Islet precursor cell (in vitro differentiated cells): ENCODE results near the gene C18orf32.
"Not testable (repeated sequence)": the region's sequence is repeated elsewhere in the genome, so short reads cannot be mapped to it uniquely, and the experiment has no call there.

ENCODE experiments used
- DNase-seq: peaks from one replicate; pipeline ENCODE4 v3.0.0-alpha.2; 2018

Gene C18orf32

GRCh38 chr18:49486953-49487710, at the start of gene C18orf32:
TSS of gene C18orf32 (minus strand) at chr18:49487234. CDS start at chr18:49483748, 3,486 bp downstream.
- DNase-seq: peak; percentile 98

DNA sequence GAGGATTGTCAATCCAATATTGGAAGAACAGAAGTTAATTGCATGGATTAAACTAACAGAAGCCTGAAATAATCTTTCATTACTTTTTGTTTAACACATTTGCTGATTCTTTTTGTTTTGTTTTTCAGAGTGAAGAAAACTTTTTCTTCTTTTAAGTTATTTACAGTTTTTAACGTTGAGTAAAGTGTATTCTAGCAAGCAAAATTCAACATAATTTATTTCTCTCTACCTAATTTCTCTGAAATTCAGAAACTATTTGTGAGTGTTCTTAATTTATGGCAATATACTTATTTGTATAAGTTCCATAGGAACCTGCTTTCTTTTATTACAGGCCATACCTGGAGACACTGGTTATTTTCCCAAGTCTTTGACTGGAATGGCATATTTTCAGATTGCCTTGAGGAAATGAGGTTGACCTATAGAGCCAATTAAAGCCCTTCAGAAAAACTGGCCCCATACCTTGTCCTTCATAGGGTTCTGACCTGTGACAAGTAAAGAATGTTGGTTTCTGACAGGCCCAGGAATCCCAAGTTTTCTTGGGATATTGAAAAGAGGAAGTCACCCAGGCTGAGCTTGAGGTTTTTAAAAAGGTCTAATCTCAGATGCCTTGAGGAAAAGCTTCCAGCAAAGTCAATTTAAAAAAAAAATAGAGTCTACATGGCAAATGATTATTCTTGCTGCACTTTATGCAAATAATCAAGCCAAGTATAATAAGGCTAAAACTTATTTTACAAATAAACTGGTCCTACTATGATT, 48.0 kb upstream of the C18orf32 start:
- no peak for DNase-seq

- DNase-seq: no peak
Measured at GRCh38 chr18:49531678-49532153, 44.7 kb upstream of the C18orf32 start.

- DNase-seq: no peak
Measured at GRCh38 chr18:49529596-49529995, 42.6 kb upstream of the C18orf32 start.

GRCh38 chr18:49527631-49528327, 40.7 kb upstream of the C18orf32 start:
- DNase-seq: no peak

GRCh38 chr18:49525981-49526380, 38.9 kb upstream of the C18orf32 start:
- no peak for DNase-seq

GRCh38 chr18:49524951-49525350, 37.9 kb upstream of the C18orf32 start:
- no peak for DNase-seq

- no peak for DNase-seq
Measured at GRCh38 chr18:49524349-49524748, 37.3 kb upstream of the C18orf32 start.

GRCh38 chr18:49523580-49524093, 36.6 kb upstream of the C18orf32 start:
- not testable (repeated sequence) for DNase-seq

- no peak for DNase-seq
Measured at GRCh38 chr18:49521216-49521835, 34.3 kb upstream of the C18orf32 start.

GRCh38 chr18:49520661-49521145, 33.7 kb upstream of the C18orf32 start:
- DNase-seq: no peak

GRCh38 chr18:49519101-49519971, 32.3 kb upstream of the C18orf32 start:
- peak; percentile 64 for DNase-seq

DNA sequence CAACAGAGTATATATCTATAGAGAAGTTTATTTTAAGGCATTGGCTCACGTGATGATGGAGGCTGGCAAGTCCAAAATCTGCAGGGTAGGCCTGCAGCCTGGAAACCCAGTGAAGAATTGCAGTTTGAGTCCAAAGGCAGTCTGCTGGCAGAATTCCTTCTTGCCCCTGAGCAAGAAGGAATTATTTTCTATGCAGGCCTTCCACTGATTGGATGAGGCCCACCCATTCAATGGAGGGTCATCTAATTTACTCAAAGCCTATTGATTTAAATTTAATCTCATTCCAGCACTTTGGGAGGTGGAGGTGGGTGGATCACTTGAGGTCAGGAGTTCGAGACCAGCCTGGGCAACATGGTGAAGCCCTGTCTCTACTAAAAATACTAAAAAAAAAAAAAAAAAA, 30.4 kb upstream of the C18orf32 start:
- no peak for DNase-seq

DNA sequence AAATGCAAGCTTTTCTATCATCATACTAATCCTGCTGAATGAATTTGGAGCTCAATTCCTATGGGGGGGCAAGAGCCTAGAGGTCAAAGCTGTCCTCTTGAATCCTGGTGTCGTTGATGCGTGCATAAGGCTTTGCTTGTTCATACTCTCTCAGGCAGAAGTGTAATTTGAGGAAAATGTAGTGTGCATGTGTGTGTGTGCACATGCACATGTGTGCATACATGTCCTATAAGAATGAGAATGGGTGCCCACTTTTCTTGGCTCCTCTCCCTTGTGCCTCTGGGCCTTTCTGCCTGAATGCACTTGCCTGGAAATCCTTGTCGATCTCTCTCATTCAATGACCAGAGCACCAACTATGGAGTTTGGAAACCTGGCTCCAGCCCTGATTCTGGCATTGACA, 28.5 kb upstream of the C18orf32 start:
- DNase-seq: no peak

GRCh38 chr18:49515003-49515402, 28.0 kb upstream of the C18orf32 start:
- not testable (repeated sequence) for DNase-seq

DNA sequence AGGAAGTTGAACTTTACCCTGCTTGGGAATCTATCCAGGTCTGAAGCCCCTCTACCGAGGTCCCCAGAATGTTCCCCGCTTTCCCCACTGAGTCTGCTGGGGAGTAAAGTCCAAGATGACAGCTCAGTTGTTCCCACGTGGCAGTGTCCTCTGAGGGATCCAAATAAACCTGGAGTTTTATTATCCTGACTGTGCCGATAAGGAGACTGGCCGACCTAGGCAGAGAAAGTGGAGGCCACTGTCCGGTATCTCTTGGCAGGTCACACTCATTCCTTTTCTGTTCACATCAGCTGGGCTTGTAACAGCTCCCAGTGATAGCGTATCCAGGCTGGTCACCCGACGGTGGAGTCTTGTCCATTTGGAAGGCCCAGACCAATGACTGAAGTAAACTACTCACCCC, 27.5 kb upstream of the C18orf32 start:
- no peak for DNase-seq

DNA sequence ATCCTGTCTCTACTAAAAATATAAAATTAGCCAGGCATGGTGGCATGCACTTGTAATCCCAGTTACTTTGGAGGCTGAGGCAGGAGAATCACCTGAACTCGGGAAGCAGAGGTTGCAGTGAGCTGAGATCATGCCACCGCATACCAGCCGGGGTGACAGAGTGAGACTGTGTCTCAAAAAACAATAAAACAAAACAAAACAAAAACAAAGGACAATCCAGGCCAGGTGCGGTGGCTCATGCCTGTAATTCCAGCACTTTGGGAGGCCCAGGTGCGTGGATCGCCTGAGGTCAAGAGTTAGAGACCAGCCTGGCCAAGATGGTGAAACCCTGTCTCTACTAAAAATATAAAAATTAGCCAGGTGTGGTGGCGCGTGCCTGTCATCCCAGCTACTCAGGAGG, 25.8 kb upstream of the C18orf32 start:
- not testable (repeated sequence) for DNase-seq

- peak; percentile 63 for DNase-seq
Measured at GRCh38 chr18:49510393-49511115, 23.5 kb upstream of the C18orf32 start.

DNA sequence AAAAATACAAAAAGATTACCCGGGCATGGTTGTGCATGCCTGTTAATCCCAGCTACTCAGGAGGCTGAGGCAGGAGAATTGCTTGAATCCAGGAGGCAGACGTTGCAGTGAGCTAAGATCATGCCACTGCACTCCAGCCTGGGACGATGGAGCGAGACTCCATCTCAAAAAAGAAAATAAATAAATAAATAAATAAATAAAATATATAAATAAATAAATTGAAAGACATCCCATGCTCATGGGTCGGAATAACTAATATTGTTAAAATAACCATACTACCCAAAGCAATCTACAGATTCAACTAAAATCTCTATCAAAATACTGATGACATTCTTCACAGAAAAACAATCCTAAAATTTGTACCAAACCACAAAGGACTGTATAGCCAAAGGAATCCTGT, 19.4 kb upstream of the C18orf32 start:
- DNase-seq: not testable (repeated sequence)

DNA sequence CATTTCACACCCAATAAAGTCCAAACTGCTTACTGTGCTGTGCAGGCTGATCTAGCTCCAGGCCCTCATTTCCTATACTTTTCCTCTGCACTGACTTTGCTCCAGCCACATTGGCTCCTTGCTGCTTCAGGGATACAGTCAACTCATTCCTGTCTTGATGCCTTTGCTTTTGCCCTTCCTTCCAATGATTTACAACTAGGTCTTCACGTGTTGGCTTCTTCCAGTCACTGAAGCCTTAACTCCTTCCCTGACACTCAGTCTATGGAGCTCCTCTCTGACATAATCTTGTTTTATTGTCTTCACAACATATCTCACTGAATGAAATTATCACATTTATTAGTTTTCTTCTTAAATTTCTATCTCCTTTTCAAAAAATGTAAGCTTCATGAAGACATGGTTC, 16.9 kb upstream of the C18orf32 start:
- no peak for DNase-seq
